Activated gamma-delta T cell treated with anti-CD3 and anti-CD28 coated beads, Interleukin-2, amount 50 U/mL, for 16 hours (primary cell): ENCODE results near the gene AIFM2.
"Not testable (repeated sequence)": the region's sequence is repeated elsewhere in the genome, so short reads cannot be mapped to it uniquely, and the experiment has no call there.

Source experiments
- DNase-seq: peaks from one replicate; pipeline ENCODE4 v3.0.0-alpha.2; 2020; ENCODE audit warnings: low read depth

AIFM2 gene

GRCh38 chr10:70093335-70093944 lies 39.2 kb downstream of the AIFM2 start:
- DNase-seq, result peak; percentile 12

- no peak for DNase-seq
Observed at GRCh38 chr10:70092389-70092718, 40.3 kb downstream of the AIFM2 start.

DNA sequence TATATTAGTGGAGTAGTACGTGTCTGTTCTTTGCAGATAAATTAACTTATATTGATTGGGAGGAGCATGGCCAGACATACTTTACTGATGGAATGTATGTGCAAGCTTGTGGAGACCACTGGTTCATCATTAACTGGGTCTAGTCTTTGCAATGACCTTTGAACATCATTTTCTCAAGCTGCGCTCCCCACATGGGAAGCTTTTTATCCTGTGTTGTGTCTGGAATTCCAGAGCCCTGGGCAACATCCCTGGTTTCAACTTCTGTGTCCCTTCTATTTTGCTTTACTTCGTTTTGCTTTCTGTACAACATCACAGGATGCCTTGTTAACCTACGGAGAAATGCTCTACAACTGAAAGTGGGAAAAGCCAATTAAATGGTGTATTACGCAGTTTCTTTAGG lies 41.7 kb downstream of the AIFM2 start:
- no peak for DNase-seq

- no peak for DNase-seq
Observed at GRCh38 chr10:70090013-70090412, 42.6 kb downstream of the AIFM2 start.

DNA sequence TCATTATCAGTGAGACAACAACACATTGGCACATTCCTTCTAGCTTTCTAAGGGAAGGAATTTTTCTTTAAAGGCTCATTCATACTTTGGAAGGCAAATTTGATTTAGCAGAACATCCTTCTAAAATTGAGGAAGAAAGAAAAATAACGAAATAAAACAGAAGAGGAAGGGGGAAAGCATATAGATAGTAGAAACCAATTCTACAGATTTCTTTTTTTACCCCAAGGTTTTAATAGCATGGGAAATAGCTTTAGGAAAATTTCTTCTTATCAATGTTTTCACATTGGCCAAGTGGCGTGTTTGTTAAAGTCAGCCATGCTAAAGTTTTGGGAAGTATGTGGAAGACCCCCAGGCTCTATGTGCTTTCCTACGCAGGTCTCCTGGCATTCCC lies 44.3 kb downstream of the AIFM2 start:
- no peak for DNase-seq

DNA sequence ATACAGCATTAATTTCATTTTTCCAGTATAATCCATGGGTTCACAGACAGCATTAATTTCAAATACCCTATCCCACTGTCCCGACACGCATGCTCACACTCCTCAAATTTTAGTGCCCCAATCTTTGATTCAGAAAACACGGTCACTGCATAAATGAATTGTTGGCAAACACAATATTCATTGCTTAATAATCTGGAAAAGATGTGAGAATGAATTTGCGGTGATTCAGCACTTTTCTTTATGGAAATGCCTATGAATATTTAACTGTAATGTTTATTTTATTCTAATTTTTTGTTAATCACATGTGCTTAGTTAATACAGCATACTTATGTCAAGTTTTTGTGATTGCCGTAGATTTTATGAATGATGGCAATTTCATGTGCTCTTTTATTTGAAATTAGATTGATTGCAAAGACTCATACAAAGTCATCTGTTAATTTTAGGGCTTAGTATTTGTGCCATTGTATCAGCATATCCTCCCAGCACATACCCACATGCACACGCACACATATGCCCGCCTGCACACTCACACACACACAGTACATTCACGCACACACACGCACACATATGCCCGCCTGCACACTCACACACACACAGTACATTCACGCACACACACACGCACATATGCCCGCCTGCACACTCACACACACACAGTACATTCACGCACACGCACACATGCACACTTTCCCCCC lies 44.9 kb downstream of the AIFM2 start:
- no peak for DNase-seq

- no peak for DNase-seq
Observed at GRCh38 chr10:70085975-70086613, 46.5 kb downstream of the AIFM2 start.

DNA sequence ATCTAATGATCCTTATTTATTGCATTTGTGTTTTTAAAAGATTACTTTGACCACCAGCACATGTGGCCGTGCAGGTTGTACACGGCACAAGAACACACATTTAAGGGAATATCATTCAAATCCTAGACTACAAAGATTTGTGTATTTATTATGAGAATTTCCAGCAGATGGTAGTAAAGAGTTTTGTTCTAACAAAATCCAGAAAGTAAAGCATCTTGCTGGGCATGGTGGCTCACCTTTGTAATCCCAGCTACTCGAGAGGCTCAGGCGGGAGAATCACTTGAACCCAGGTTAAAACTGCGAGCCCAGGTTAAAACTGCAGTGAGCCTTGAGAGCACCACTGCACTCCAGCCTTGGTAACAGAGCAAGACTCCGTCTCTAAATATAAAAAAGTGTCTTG lies 48.4 kb downstream of the AIFM2 start:
- DNase-seq, result no peak

GRCh38 chr10:70080789-70081188 lies 51.8 kb downstream of the AIFM2 start:
- not testable (repeated sequence) for DNase-seq

DNA sequence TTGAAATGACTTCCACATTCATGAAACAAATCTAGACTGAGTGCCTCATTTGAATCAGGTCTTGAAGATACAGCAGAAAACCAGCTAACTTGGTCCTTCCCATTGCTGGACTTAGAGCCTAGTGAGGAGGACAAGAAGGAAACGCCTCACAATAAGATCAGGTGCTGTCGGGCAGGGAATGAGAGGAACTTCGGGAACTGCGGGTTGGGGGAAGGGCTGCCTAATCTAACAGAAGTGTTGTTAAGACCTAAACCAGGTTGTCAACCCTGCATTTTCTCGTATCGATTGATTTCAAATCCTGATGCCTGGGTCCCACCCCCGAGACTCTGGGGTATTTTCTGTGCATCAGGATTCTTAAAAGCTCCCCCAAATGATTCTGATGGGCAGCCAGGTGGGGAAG lies 53.7 kb downstream of the AIFM2 start:
- DNase-seq, result no peak

GRCh38 chr10:70078329-70078728 lies 54.3 kb downstream of the AIFM2 start:
- no peak for DNase-seq

- no peak for DNase-seq
Observed at GRCh38 chr10:70074971-70075370, 57.7 kb downstream of the AIFM2 start.

DNA sequence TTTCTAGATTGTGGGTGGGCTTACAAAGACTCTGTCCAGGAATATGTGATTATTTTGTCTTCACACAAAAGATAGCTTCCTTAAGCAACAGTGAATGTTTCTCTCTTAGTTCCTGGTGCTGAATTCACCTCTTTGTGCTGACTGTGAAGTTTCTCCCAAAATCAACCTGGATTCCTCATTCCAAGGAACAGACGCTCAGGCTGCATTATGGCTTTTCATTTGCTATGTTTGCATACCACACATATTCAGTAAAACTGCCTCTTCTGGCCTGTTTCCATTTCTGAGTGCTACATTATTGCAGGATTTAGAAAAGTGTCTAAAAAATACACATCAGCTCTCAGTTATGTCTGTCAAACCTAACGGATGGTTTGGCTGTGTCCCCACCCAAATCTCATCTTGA lies 58.5 kb downstream of the AIFM2 start:
- DNase-seq, result no peak

DNA sequence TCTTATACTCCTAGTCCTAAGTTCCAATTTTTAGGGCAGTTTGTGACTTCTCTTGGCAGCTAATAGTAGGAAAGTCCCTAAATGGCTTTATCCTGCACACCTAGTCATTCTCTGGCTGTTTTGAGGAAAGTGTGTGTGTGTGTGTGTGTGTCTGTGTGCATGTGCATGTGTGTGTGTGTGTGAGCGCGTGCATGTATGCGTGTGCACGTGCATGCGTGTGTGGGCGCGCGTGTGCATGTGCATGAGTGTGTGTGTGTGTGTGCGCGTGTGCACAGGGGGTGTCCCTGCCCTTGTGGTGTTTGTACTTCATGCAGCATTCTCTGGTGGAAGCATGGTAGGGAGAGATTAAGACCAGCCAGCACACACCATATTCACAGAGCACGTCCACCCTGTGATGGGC lies 61.8 kb downstream of the AIFM2 start:
- DNase-seq, result no peak

- no peak for DNase-seq
Observed at GRCh38 chr10:70069346-70069745, 63.3 kb downstream of the AIFM2 start.

GRCh38 chr10:70068925-70069324 lies 63.7 kb downstream of the AIFM2 start:
- no peak for DNase-seq

GRCh38 chr10:70067586-70067985 lies 65.0 kb downstream of the AIFM2 start:
- no peak for DNase-seq

- no peak for DNase-seq
Observed at GRCh38 chr10:70066190-70066589, 66.4 kb downstream of the AIFM2 start.

GRCh38 chr10:70064486-70064885 lies 68.1 kb downstream of the AIFM2 start:
- DNase-seq, result no peak

DNA sequence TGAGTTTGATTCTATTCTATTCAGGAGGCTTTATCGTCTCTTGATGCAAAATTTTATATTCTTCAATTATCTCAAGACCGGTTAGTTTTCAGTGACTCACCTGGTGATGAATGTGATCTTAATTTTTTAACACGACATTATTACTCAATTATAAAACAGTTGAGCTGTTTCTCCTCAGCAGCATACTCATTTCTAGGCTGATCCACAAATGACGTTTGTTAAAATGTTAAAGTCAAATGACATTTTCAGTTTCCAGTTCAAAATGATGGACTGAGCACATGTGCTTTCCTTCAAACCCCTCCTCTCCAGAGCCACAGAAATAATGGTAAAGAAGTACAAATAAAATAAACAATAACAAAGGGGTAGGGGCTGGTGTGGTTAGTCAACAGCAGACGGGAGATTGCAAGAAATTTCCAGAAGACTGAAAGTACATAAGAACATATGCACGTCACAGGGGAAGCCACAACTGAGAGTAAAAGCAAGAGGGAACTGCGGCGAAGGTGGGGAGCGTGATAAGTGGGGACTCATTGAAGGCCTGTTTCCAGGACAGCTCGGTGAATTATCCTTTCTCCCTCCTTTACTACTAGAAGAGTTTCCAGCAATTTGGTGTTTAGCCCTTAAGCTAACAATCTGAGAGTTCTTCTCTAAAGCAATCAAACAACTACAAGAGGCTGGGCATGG lies 69.1 kb downstream of the AIFM2 start:
- DNase-seq, result no peak
